Liver (tissue), 9 donors: ENCODE data around the gene LCN10. TPM values are rescaled to one million over a fixed set of nuclear protein-coding genes. Genes with fewer than 3 reads are reported as not detected.
A peak's percentile ranks its signal among the peaks of the same experiment; 100 is the strongest.

Source experiments
- DNase-seq: peaks from one replicate; pipeline ENCODE4 v3.0.0-alpha.2; 2017; ENCODE audit warnings: low spot score
- H3K27ac ChIP-seq, 2 donors: one replicate each; pipeline ENCODE4 v1.7.0; 2013; ENCODE audit warnings: inconsistent platforms in 2 of 2, low read length in 2 of 2, control low read depth in 1 of 2, low read depth in 1 of 2, mild to moderate bottlenecking in 1 of 2
- H3K27me3 ChIP-seq, 4 donors: one replicate each; pipeline versions ENCODE4 v1.6.1 to v1.7.0; 2013; ENCODE audit warnings: low read length in 3 of 4, inconsistent platforms in 1 of 4, mild to moderate bottlenecking in 1 of 4, moderate library complexity in 1 of 4; ENCODE audit not compliant: control insufficient read depth in 4 of 4, insufficient read depth in 4 of 4
- H3K36me3 ChIP-seq, 4 donors: one replicate each; pipeline versions ENCODE4 v1.6.1 to v1.7.0; 2013; ENCODE audit warnings: low read length in 3 of 4, mild to moderate bottlenecking in 3 of 4, low read depth in 1 of 4, moderate library complexity in 1 of 4; ENCODE audit not compliant: control insufficient read depth in 4 of 4, insufficient read depth in 3 of 4
- H3K4me1 ChIP-seq, 4 donors: one replicate each; pipeline versions ENCODE4 v1.6.1 to v1.7.0; 2013; ENCODE audit warnings: low read length in 3 of 4, mild to moderate bottlenecking in 3 of 4, moderate library complexity in 1 of 4; ENCODE audit not compliant: control insufficient read depth in 4 of 4, insufficient read depth in 4 of 4
- H3K4me3 ChIP-seq, 3 donors: one replicate each; pipeline versions ENCODE4 v1.6.1 to v1.7.0; 2013; ENCODE audit warnings: low read length in 3 of 3, control low read depth in 1 of 3, low read depth in 1 of 3, mild to moderate bottlenecking in 1 of 3
- H3K9ac ChIP-seq, 2 donors: one replicate each; pipeline ENCODE4 v1.7.0; 2013; ENCODE audit warnings: low read length in 2 of 2, mild to moderate bottlenecking in 2 of 2, moderate library complexity in 2 of 2, control low read depth in 1 of 2, low read depth in 1 of 2
- H3K9me3 ChIP-seq, 4 donors: one replicate each; pipeline versions ENCODE4 v1.6.1 to v1.7.0; 2013; ENCODE audit warnings: low read length in 3 of 4; ENCODE audit not compliant: control insufficient read depth in 4 of 4
- ATF3 ChIP-seq: IDR thresholded peaks from 2 replicates; pipeline ENCODE4 v1.6.1; 2016; ENCODE audit warnings: antibody characterized with exemption
- CTCF ChIP-seq: fragments of 150-350 bp; IDR thresholded peaks from 2 replicates; pipeline ENCODE4 v1.5.1; 2017; ENCODE audit warnings: improper control_type of control experiment, low read depth, low read length; ENCODE audit not compliant: missing input control
- EGR1 ChIP-seq, 2 donors: IDR thresholded peaks; 2 replicates each; pipeline ENCODE4 v1.6.1; 2016 to 2018; ENCODE audit warnings: antibody characterized with exemption in 2 of 2, low read depth in 2 of 2
- FOXA1 ChIP-seq: IDR thresholded peaks from 2 replicates; pipeline ENCODE4 v1.6.1; 2016; ENCODE audit warnings: antibody characterized with exemption
- FOXA2 ChIP-seq: IDR thresholded peaks from 2 replicates; pipeline ENCODE4 v1.6.1; 2016; ENCODE audit warnings: antibody characterized with exemption
- GABPA ChIP-seq, 2 donors: IDR thresholded peaks in 1 of 2; conservative IDR thresholded peaks in 1 of 2; 2 replicates each; pipeline ENCODE4 v1.6.1; 2016; ENCODE audit warnings: antibody characterized with exemption in 2 of 2, mild to moderate bottlenecking in 1 of 2, moderate library complexity in 1 of 2
- HNF4A ChIP-seq, 2 donors: conservative IDR thresholded peaks; 2 replicates each; pipeline ENCODE4 v1.6.1; 2016; ENCODE audit warnings: antibody characterized with exemption in 2 of 2, mild to moderate bottlenecking in 2 of 2
- HNF4G ChIP-seq: IDR thresholded peaks from 2 replicates; pipeline ENCODE4 v1.6.1; 2016; ENCODE audit warnings: antibody characterized with exemption
- JUND ChIP-seq, 2 donors: IDR thresholded peaks; 2 replicates each; pipeline ENCODE4 v1.6.1; 2016; ENCODE audit warnings: antibody characterized with exemption in 2 of 2
- MAX ChIP-seq: IDR thresholded peaks from 2 replicates; pipeline ENCODE4 v1.6.1; 2016; ENCODE audit warnings: antibody characterized with exemption
- NR2F2 ChIP-seq: IDR thresholded peaks from 2 replicates; pipeline ENCODE4 v1.6.1; 2016; ENCODE audit warnings: antibody characterized with exemption
- RAD21 ChIP-seq, 2 donors: IDR thresholded peaks; 2 replicates each; pipeline ENCODE4 v1.6.1; 2016; ENCODE audit warnings: antibody characterized with exemption in 2 of 2, mild to moderate bottlenecking in 2 of 2
- REST ChIP-seq: IDR thresholded peaks from 2 replicates; pipeline ENCODE4 v1.6.1; 2016; ENCODE audit warnings: antibody characterized with exemption, mild to moderate bottlenecking
- RXRA ChIP-seq, 2 donors: IDR thresholded peaks; 2 replicates each; pipeline ENCODE4 v1.6.1; 2017 to 2018; ENCODE audit warnings: antibody characterized with exemption in 2 of 2, mild to moderate bottlenecking in 1 of 2
- SP1 ChIP-seq: IDR thresholded peaks from 2 replicates; pipeline ENCODE4 v1.6.1; 2018; ENCODE audit warnings: antibody characterized with exemption, mild to moderate bottlenecking
- TAF1 ChIP-seq: conservative IDR thresholded peaks from 2 replicates; pipeline ENCODE4 v1.6.1; 2016; ENCODE audit warnings: antibody characterized with exemption, mild to moderate bottlenecking
- YY1 ChIP-seq: IDR thresholded peaks from 2 replicates; pipeline ENCODE4 v1.6.1; 2016; ENCODE audit warnings: antibody characterized with exemption, mild to moderate bottlenecking
- ZBTB33 ChIP-seq: IDR thresholded peaks from 2 replicates; pipeline ENCODE4 v1.6.1; 2016; ENCODE audit warnings: antibody characterized with exemption
- WGBS: extraction: QIAGEN DNeasy Blood & Tissue Kit; methylation state at CpG from one replicate; pipeline ENCODE4 v1.1.7; 2013; 5-methylcytosine and 5-hydroxymethylcytosine counted together
- polyA plus RNA-seq, 2 donors: library from polyadenylated mRNA; stranded (reverse) in 1 of 2; unstranded in 1 of 2; fragments of 200-250 nt in 1 of 2; fragments of >200 nt in 1 of 2; fragmentation: Nextera tagmentation in 1 of 2; extraction: Ambion mirVana in 1 of 2; gene quantifications; one replicate each; pipeline versions ENCODE4 v1.2.1 to v1.2.3, GENCODE V29; 2013 to 2015
- total RNA-seq, 2 donors: library from RNA; depleted of rRNA; stranded (reverse); fragments of >200 nt; gene quantifications; one replicate each; pipeline ENCODE4 v1.2.3, GENCODE V29; 2014
- donor health status: healthy.
- donor health status: healthy.
- donor health status: healthy.
- donor health status: healthy.
- donor health status: healthy.

LCN10 gene
- under 1 TPM; 0.08 to 0.14 TPM for total RNA-seq
- polyA plus RNA-seq, result under 1 TPM; 0.11 to 0.12 TPM

- H3K27ac ChIP-seq, result no peak within 1 kb of the TSS
- TF ChIP-seq ZBTB33 (no peak), EGR1 (IDR thresholded peaks at IDR 0.05; ENCODE audit: low read depth in 2 of 2) (no peak), HNF4A (conservative IDR thresholded peaks at IDR 0.05) (no peak), ATF3 (no peak), HNF4G (no peak), TAF1 (no peak), YY1 (no peak), RAD21 (IDR thresholded peaks at IDR 0.05) (no peak), SP1 (no peak), FOXA2 (no peak), REST (no peak), GABPA (IDR thresholded peaks at IDR 0.05 in 1 of 2, conservative IDR thresholded peaks at IDR 0.05 in 1 of 2) (no peak), CTCF (no peak), MAX (no peak), FOXA1 (no peak), NR2F2 (no peak), RXRA (IDR thresholded peaks at IDR 0.05) (no peak), JUND (IDR thresholded peaks at IDR 0.05) (no peak)
- H3K4me3 ChIP-seq, result no peak within 1 kb of the TSS
- no peaks in the 10 kb centered on the region for H3K27me3 ChIP-seq
- peaks cover 0 to 12% (median 4%) of the 10 kb centered on the region in 4 donors for H3K4me1 ChIP-seq
- no peak within 1 kb of the TSS for H3K9ac ChIP-seq
- no peaks in the 10 kb centered on the region for H3K9me3 ChIP-seq
- WGBS, result 50% methylated on average over 25 of the region's 25 CpGs
- no peaks in the 10 kb centered on the region for H3K36me3 ChIP-seq
- peak; percentile 60 for DNase-seq
Observed at GRCh38 chr9:136742591-136743391, at the start of gene LCN10. Gene LCN10, minus strand, starts transcription at chr9:136742940. Its CDS starts 37 bp downstream, at chr9:136742903.
